HG02610 (cell line): ENCODE results near the gene TBX15.
"Not testable (repeated sequence)": the region's sequence is repeated elsewhere in the genome, so short reads cannot be mapped to it uniquely, and the experiment has no call there.

Experiments
- ATAC-seq: cut with Tn5 transposase; IDR thresholded peaks from one replicate; pipeline ENCODE4 v1.9.1; 2021; ENCODE audit warnings: mild to moderate bottlenecking, moderate library complexity; ENCODE audit not compliant: unreplicated experiment

TBX15 gene

DNA sequence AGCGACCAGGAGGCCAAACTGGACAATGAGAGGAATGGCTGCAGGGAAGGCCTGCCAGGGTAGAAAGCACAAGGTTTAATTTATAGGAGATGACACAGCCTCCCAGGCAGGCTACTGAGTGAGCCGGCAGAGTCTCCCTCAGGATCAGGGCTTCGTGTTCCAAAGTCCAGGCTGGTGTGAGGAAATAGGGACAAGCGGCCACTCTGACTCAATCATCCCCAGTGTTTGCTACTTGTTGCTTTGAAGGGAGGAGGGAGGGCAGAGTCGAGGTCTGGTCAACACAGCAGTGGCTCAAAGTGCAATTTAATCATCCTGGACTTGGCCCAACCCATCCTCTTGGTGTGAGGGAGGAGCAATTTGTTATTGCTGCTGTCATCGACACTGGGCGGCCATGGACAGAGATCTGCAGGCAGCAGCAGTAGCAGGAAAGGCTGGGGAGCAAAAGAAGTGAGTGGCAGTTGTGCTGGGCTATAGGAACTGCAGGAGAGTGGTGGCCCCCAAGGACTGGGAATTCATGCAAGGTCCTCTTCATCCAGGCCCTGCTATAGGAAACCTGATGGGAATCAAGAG lies 27.5 kb downstream of the TBX15 start:
- ATAC-seq, result no peak

GRCh38 chr1:118960026-118960561 lies 28.0 kb downstream of the TBX15 start:
- peak; percentile 81 for ATAC-seq

DNA sequence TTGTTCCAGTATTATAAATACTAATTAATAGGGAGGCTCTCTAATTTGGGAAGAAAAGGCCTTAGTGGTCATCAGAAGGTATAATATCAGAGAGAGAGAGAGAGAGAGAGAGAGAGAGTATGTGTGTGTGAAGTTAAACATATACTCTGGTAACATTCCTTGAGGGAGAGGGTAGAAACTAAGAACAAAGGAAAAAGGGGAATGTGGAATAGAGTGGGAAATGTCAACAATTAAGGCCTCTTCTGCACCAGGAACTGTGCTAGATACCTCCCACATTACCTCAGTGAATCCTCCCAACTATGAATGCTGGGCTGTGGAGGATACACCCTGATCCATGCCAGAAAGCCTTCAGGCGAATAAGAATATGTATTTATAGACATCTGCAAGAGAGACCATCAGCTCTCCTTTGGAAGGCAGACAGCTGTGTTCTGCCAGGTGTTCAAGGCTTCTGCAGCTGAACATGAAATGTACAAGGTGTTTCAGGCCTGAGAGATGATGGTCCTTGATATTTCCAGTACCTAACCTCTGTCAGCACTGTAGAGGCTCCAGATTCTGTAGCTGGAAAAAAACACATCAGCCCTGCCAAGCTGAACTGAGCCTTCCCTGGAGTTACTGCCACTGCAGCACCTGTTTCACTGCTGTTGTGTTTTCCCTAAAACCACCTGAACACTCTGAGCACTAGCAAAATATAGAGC lies 29.1 kb downstream of the TBX15 start:
- ATAC-seq, result no peak

DNA sequence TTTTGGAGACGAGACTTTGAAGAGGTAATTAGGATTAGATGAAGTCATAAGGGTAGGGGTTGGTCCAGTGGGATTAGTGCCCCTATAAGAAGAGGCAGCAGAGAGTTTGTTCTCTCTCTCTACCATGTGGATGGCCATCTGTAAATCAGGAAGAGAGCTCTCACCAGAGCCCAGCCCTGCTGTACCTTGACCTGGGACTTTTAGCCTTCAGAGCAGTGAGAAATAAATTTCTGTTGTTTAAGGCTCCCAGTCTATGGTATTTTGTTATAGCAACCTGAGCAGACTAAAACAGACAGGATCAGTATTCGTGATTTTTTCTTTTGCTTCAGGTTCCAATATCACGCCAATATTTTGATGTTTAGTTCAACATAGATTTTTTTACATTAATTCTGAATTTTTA lies 30.0 kb downstream of the TBX15 start:
- no peak for ATAC-seq

DNA sequence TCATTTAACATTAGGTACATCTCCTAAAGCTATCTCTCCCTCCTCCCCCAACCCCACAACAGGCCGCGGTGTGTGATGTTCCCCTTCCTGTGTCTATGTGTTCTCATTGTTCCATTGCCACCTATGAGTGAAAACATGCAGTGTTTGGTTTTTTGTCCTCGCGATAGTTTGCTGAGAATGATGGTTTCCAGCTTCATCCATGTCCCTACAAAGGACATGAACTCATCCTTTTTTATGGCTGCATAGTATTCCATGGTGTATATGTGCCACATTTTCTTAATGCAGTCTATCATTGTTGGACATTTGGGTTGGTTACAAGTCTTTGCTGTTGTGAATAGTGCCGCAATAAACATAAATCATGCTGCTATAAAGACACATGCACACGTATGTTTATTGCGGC lies 30.6 kb downstream of the TBX15 start:
- ATAC-seq, result not testable (repeated sequence)

DNA sequence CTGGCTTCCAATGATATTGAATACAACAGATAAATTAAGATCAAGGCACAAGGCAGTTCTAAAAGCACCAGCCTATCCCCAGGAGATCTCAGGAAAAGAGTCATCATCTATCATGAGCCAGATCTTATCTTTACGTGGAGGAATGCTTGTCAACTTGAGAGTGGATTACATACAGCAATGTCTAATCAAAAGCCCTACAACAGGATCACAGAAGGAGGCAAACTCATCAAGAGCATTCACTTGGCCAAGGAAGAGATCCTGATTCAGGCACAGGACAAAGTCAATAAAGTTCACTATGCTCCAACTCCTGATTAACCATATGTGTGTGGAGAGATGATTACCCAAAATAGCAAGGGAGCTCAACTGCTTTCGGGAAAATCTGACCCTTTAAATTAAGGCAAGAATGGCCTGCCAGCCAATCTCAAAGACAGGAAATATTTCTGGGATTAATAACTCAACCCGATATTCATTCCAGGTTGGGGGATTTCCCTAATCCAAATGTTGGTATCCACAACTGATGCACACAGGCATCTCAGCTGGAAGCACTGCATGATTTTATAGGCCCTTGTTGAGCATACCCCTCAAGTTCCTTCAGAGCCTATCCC lies 33.7 kb downstream of the TBX15 start:
- ATAC-seq, result no peak

- no peak for ATAC-seq
Measured at GRCh38 chr1:118951270-118951936, 36.7 kb downstream of the TBX15 start.

DNA sequence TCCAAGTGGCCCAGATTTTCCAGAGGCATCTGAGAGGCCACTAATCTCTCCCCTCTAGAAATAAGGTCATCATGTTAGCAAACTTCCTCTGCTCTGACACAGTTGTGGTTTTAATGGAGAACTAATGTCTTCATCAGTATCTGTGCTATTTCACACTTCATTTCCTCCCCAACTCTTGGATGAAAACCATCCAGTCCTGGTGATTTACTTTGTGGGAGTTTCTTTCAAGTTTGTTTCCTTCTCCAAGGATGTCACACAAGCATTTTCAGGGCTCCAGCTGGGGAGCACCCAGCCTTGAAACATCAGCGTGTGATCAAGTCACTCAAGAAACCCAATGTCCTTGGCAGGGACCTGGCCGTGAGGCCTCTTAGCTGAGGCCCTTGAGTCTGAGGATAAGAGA lies 38.8 kb downstream of the TBX15 start:
- no peak for ATAC-seq

DNA sequence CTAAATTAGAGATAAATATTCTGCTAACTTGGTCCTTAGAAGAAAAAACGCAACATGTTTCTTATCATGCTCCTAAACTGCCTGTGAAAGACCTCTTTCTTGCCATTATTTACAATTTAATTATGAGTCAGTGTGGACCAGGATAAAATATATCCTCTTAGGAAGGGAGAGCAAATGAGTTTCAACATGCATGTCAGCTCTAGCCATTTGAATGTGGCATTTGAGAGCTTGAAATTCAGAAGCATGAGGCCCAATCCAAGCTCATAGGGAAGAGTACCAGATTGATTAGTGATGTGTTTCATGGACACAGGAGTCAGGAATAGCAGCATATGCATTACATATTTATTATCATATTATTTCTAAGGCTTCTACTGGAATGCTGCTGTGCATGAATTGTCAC lies 39.3 kb downstream of the TBX15 start:
- no peak for ATAC-seq

- ATAC-seq, result no peak
Measured at GRCh38 chr1:118948351-118948750, 39.8 kb downstream of the TBX15 start.

DNA sequence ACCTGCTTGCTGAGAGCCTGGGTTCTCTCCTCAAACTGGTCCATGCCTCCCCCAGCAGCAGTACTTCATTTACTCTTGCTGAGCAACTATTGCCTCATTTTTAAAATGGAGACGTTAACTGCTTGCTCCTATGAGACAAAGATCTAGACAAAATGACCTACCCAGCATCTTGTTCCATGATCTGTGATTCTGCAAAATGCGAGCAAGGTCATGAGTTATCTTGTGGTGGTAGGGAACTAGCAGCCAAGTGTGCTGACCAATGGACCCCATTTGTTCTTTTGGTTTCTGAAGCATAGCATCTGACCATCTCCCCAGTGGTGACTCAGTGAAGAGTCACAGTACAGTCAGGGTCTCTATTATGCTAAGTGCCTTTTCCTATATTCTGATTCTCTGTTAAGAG lies 40.4 kb downstream of the TBX15 start:
- no peak for ATAC-seq

DNA sequence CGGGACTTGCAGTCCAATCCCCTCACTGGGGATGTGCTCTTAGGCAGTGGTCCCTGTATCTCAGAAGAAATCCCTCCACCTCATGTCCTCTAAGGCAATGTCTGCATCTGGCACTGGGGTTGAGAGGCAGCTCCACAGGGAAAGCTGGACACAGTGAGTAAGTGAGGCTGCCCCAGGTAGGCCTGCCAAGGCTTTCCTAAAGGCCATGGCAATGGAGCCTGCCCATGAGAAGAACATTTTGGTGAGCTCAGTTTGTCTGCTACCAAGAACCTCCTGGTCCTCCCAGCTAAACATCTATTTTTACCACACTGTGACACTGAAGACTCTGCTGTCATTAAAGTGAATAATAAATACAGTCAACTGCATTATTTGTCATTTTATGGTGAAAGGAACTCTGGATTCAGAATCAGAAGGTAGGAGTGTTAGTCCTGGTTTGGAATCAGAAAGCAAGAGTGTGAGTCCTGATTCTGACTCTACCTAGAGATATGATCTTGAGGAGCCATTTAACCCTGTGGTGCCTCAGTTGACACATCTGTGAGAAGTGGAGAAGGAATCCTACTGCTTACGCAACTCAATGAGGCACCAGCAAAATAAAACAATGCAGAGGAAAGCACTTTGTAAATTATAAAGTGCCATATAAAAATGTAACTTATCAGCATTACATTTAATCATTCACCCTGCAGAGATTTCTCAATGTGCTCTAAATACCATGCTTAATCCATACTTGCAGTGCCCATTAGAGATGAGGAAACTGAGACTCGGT lies 41.0 kb downstream of the TBX15 start:
- ATAC-seq, result no peak

DNA sequence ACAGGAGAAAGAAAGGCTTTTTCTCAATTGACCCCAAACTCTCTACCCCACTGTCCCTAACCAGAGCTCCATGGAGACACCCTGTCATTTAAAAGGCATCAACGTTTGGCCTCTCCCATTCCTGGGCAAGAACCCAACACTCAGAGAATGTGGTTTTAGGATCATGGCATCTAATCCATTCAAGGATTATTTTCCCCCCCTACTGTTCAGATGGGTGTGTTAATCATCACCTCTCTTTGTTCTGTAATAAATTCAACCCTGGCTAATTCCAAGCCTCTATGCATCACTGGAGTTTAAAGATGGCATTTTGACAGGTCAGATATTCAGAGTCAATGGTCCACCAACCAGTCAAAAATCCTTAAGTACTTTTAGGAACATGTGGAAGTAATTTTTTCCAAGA lies 42.7 kb downstream of the TBX15 start:
- no peak for ATAC-seq

DNA sequence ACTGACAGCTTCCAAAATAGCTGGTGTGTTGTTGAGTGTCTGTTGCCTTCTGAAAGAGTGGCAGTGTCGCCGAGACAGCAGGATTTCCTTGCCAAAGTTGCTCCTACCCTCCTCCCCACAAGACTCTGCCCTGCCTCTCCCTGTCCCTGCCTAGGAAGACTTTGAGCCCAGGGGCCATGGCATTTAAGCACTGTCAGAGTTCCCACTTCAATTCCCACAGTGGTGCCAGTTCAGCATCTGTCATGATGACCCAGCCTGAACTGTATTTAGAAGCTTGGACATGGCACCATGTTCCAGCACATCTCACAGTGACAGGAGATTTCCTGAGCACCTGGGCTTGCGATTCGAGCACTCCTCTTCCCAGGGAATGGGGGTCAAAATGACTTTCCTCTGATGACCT lies 43.6 kb downstream of the TBX15 start:
- no peak for ATAC-seq

DNA sequence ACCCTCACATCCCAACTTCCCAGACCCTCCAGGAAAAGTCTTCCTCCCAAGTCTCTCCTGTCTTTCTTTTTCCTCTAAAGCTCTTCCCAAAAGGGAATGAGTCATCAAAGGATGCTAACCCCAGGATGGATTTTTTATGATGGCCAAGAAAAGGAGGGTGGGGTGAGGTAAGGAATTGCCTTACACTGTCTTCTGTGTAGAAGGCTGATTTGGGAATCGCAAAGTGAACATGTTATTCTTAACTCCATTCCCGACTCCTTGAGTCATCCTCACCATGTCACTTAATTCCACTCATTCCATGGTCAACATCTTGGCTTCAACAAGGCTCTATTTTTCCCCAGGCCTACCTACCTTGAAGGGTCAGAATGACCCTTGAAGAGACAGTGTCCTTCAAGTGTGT lies 44.0 kb downstream of the TBX15 start:
- ATAC-seq, result no peak

GRCh38 chr1:118940957-118941356 lies 47.2 kb downstream of the TBX15 start:
- ATAC-seq, result no peak

- ATAC-seq, result no peak
Measured at GRCh38 chr1:118937413-118938072, 50.6 kb downstream of the TBX15 start.

DNA sequence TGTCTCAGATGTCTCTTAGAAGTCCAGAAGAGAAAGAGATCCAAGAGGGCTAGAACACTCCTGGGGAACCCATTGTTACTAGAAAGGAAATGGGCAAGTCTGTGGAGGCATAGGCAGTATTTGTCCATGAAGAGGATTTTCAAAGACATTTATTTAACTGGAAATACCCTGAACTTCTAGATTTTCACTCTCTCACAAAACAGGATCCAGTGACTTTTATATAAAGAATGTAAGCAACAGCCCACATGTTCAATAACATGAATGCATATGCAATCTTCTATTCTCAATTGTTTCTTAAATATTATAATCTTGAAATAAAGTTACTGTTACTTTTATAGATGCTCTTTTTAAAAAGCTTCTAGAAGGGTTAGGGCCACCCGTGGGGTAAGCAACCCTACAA lies 53.4 kb downstream of the TBX15 start:
- ATAC-seq, result no peak

DNA sequence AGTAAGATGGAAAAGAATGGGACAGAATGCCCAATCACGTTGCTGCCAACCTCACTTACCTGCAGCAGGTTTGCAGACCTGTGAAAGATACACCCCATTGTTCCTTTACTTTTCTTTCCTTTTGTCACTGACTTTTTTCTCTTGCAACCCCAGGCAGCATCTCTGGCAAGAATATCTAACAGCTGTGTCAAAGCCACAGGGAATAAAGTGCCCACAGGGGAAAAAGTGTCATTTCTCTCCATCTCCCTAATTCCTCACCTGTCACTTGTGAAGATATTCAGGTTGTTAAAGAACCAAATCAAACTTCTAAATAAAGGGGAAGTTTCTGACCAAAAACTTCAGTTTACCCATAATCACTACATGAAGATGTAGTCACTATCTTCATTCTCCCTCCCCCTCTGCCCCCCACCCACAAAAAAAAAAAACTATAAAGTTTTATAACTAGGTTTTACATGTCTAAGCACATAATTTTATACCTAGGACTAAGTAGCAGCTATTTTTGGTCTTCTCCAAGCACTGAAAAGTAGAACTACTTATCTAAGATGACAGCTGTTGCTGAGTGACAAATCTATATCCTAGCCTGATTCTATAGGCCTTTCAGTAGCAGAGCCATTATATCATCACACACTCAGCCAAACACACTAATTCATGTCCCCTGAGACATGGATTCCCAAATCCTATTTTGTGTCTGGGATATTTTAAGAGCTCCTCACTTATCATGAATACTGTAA lies 54.9 kb downstream of the TBX15 start:
- no peak for ATAC-seq

- no peak for ATAC-seq
Measured at GRCh38 chr1:118931876-118932275, 56.3 kb downstream of the TBX15 start.
